GM13977 (cell line): Measurements from ENCODE around the gene CDCA7L.
A peak's percentile ranks its signal among the peaks of the same experiment; 100 is the strongest.

ENCODE experiments used
- DNase-seq: peaks from one replicate; pipeline ENCODE4 v3.0.0; 2012; ENCODE audit warnings: low spot score
- CTCF ChIP-seq: IDR thresholded peaks from 2 replicates; pipeline ENCODE4 v1.5.1; 2012; ENCODE audit warnings: mild to moderate bottlenecking, control low read depth; ENCODE audit not compliant: insufficient read depth; ENCODE audit errors: extremely low read depth, missing control alignments
- in situ Hi-C: fragments of 300-500 bp; cut with MboI; formaldehyde crosslinking; loops from one replicate; pipeline ENCODE4 v1.12.0; 2022; ENCODE audit warnings: low sequenced_read_pairs, low pct_unique_long_range_greater_than_20kb, mixed read lengths, inconsistent platforms; ENCODE audit not compliant: unreplicated experiment

The CDCA7L gene

GRCh38 chr7:21902240-21902639 lies 43.5 kb downstream of the CDCA7L start:
- no peak for DNase-seq
- in situ Hi-C loops, result no loop called here
- TF ChIP-seq CTCF, result no peak

GRCh38 chr7:21898265-21898930 lies 47.3 kb downstream of the CDCA7L start:
- peak; percentile 53 for DNase-seq
- in situ Hi-C loops, result no loop called here
- no peak for TF ChIP-seq CTCF

- in situ Hi-C loops, result no loop called here
- DNase-seq, result no peak
- no peak for TF ChIP-seq CTCF
Observed at GRCh38 chr7:21893401-21893800, 52.3 kb downstream of the CDCA7L start.

GRCh38 chr7:21891291-21891690 lies 54.4 kb downstream of the CDCA7L start:
- DNase-seq, result no peak
- TF ChIP-seq CTCF, result no peak
- in situ Hi-C loops, result no loop called here

- no peak for TF ChIP-seq CTCF
- DNase-seq, result no peak
- in situ Hi-C loops, result no loop called here
Observed at GRCh38 chr7:21887779-21888178, 57.9 kb downstream of the CDCA7L start.

GRCh38 chr7:21887353-21887752 lies 58.3 kb downstream of the CDCA7L start:
- DNase-seq, result no peak
- in situ Hi-C loops, result no loop called here
- TF ChIP-seq CTCF, result no peak
